Keratinocyte (primary cell): Measurements from ENCODE around the gene ZNF300.

Source experiments
- EZH2 ChIP-seq: IDR thresholded peaks from one replicate; pipeline ENCODE4 v1.6.1; 2012; ENCODE audit warnings: inconsistent platforms, mild to moderate bottlenecking, low read length, moderate library complexity
- TF ChIP-seq, protein P1 (sequence below), 3 experiments: IDR thresholded peaks in 1 of 3; conservative IDR thresholded peaks in 1 of 3; optimal IDR thresholded peaks in 1 of 3; 2 replicates in 2 of 3; 3 replicates in 1 of 3; pipeline versions ENCODE3 to v1.5.1; 2011; ENCODE audit warnings: low read length in 3 of 3, mild to moderate bottlenecking in 3 of 3, moderate library complexity in 2 of 3, control low read depth in 1 of 3, inconsistent platforms in 1 of 3; ENCODE audit not compliant: insufficient read depth in 2 of 3; ENCODE audit errors: extremely low read depth in 1 of 3

DNA sequence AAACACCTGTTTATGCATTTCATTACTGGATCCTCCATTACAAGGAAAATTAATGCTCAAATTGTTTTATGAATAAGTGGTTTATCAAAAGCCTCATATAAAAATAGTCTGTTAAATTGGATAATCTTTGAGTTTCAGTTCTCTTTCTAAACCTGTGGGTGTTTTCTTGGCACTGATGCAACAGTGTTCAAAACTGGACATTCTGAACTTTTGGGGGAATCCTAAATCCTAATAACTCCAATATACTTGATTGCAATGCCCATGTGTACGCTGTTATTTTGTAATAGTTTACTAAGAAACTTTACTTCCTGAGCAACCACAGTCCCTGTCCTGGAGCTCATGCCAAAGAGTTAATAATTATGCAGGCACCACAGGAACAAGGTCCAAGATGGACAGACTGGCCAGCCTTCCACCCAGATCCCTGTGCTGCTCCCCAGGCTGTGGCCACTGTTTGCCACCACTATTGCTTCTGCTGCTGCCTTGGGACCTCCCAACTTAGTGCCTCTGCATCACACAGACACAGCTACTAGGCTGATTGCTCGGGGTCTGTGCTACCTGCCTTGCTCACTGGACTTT lies 44.4 kb downstream of the ZNF300 start:
- TF ChIP-seq, protein P1, sequence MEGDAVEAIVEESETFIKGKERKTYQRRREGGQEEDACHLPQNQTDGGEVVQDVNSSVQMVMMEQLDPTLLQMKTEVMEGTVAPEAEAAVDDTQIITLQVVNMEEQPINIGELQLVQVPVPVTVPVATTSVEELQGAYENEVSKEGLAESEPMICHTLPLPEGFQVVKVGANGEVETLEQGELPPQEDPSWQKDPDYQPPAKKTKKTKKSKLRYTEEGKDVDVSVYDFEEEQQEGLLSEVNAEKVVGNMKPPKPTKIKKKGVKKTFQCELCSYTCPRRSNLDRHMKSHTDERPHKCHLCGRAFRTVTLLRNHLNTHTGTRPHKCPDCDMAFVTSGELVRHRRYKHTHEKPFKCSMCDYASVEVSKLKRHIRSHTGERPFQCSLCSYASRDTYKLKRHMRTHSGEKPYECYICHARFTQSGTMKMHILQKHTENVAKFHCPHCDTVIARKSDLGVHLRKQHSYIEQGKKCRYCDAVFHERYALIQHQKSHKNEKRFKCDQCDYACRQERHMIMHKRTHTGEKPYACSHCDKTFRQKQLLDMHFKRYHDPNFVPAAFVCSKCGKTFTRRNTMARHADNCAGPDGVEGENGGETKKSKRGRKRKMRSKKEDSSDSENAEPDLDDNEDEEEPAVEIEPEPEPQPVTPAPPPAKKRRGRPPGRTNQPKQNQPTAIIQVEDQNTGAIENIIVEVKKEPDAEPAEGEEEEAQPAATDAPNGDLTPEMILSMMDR (optimal IDR thresholded peaks at IDR 0.05 in 1 of 3, IDR thresholded peaks at IDR 0.05 in 1 of 3, conservative IDR thresholded peaks at IDR 0.05 in 1 of 3; ENCODE audit: extremely low read depth in 1 of 3, insufficient read depth in 2 of 3, low read length in 3 of 3): no peak
- no peak for TF ChIP-seq EZH2
